K562 (cell line): ENCODE results near the gene C1orf167. TPM values are rescaled to one million over a fixed set of nuclear protein-coding genes. Genes with fewer than 3 reads are reported as not detected.

Source experiments
- ASH1L ChIP-seq: fragments of 450-650 bp; IDR thresholded peaks from 2 replicates; pipeline ENCODE4 v1.6.1; 2018; ENCODE audit warnings: borderline replicate concordance, mild to moderate bottlenecking, low read depth; ENCODE audit not compliant: partially characterized antibody
- DPF2 ChIP-seq: fragments of 450-650 bp; IDR thresholded peaks from 2 replicates; pipeline ENCODE4 v1.6.1; 2016
- ESRRA ChIP-seq: fragments of 450-650 bp; IDR thresholded peaks from 2 replicates; pipeline ENCODE4 v1.6.1; 2014; ENCODE audit warnings: low read depth, mild to moderate bottlenecking, moderate library complexity, borderline replicate concordance
- ETS2 ChIP-seq: IDR thresholded peaks from 2 replicates; pipeline ENCODE4 v1.6.1; 2016; ENCODE audit warnings: borderline replicate concordance, missing genetic modification characterization, mild to moderate bottlenecking, moderate library complexity, missing compliant biosample characterization; ENCODE audit not compliant: poor library complexity, severe bottlenecking
- FOXP1 ChIP-seq: sonication (generic); formaldehyde crosslinking; IDR thresholded peaks from 2 replicates; pipeline ENCODE4 v1.8.0; 2022; ENCODE audit warnings: mild to moderate bottlenecking, missing genetic modification reagents
- GATAD2B ChIP-seq: fragments of 450-650 bp; IDR thresholded peaks from 2 replicates; pipeline ENCODE4 v1.6.1; 2017; ENCODE audit warnings: mild to moderate bottlenecking, borderline replicate concordance
- ILK ChIP-seq: fragments of 450-650 bp; IDR thresholded peaks from 2 replicates; pipeline ENCODE4 v1.6.1; 2016; ENCODE audit warnings: missing genetic modification characterization, low read depth, mild to moderate bottlenecking, missing compliant biosample characterization, moderate library complexity, borderline replicate concordance
- KDM4B ChIP-seq, 2 experiments: fragments of 450-650 bp in 1 of 2; sonication (generic) in 1 of 2; IDR thresholded peaks; 2 replicates each; pipeline ENCODE4 v1.6.1; 2016 to 2017; ENCODE audit warnings: borderline replicate concordance in 2 of 2, antibody characterized with exemption in 1 of 2, low read depth in 1 of 2, mild to moderate bottlenecking in 1 of 2
- KLF10 ChIP-seq: fragments of 250-450 bp; sonication (Bioruptor Pico); IDR thresholded peaks from 2 replicates; pipeline ENCODE4 v1.6.1; 2021; ENCODE audit warnings: matching md5 sums
- PHB2 ChIP-seq: fragments of 450-650 bp; IDR thresholded peaks from 2 replicates; pipeline ENCODE4 v1.6.1; 2017; ENCODE audit warnings: low read depth
- PHF21A ChIP-seq: fragments of 450-650 bp; IDR thresholded peaks from 2 replicates; pipeline ENCODE4 v1.6.1; 2017; ENCODE audit warnings: low read depth, borderline replicate concordance
- SMC3 ChIP-seq: conservative IDR thresholded peaks from 2 replicates; pipeline ENCODE4 v1.6.1; 2011; ENCODE audit warnings: low read depth, low read length, improper control_type of control experiment; ENCODE audit not compliant: insufficient read depth
- SNRNP70 ChIP-seq: fragments of 200-400 bp; formaldehyde crosslinking; optimal IDR thresholded peaks from 2 replicates; pipeline ENCODE3; 2017; ENCODE audit warnings: low read depth, low read length
- STAT5A ChIP-seq: IDR thresholded peaks from 2 replicates; pipeline ENCODE4 v1.6.1; 2012; ENCODE audit warnings: low read length, inconsistent platforms, borderline replicate concordance
- TAF7 ChIP-seq: fragments of 450-650 bp; IDR thresholded peaks from 2 replicates; pipeline ENCODE4 v1.6.1; 2016; ENCODE audit warnings: missing genetic modification characterization, missing compliant biosample characterization
- ZNF263 ChIP-seq: sonication (generic); formaldehyde crosslinking; IDR thresholded peaks from 2 replicates; pipeline ENCODE4 v1.8.0; 2022; ENCODE audit warnings: mild to moderate bottlenecking, missing genetic modification reagents, borderline replicate concordance
- polyA plus RNA-seq, 8 experiments: library from polyadenylated mRNA; depleted of rRNA in 4 of 8; stranded (reverse) in 5 of 8; unstranded in 3 of 8; fragments of >200 nt; fragmentation: Nextera tagmentation in 2 of 8; fragmentation: Illumina TruSeq in 1 of 8; extraction: Ambion mirVana in 2 of 8; extraction: Trizol in 1 of 8; gene quantifications; 2 replicates each; pipeline versions ENCODE4 v1.2.1 to v1.2.3, GENCODE V29; 2011 to 2014; ENCODE audit warnings: inconsistent platforms in 1 of 8, missing spikeins in 1 of 8
- total RNA-seq, 7 experiments: library from RNA; depleted of rRNA in 6 of 7; stranded (reverse); fragments of >200 nt in 6 of 7; fragmentation: Illumina TruSeq in 2 of 7; extraction: Trizol in 2 of 7; gene quantifications; 2 replicates each; pipeline versions ENCODE4 v1.2.1 to v1.2.3, GENCODE V29; 2011 to 2021; ENCODE audit warnings: low replicate concordance in 1 of 7
- TF ChIP-seq, protein P1 (sequence below), 2 experiments: fragments of 200-800 bp in 1 of 2; sonication (Bioruptor generic) in 1 of 2; sonication (generic) in 1 of 2; formaldehyde crosslinking in 1 of 2; IDR thresholded peaks in 1 of 2; conservative IDR thresholded peaks in 1 of 2; 2 replicates each; pipeline versions ENCODE4 v1.5.0 to v1.6.1; 2016 to 2020; ENCODE audit warnings: missing compliant biosample characterization in 1 of 2, missing genetic modification characterization in 1 of 2, missing genetic modification reagents in 1 of 2
- TF ChIP-seq, protein P2 (sequence below): sonication (generic); formaldehyde crosslinking; IDR thresholded peaks from 2 replicates; pipeline ENCODE4 v1.8.0; 2022; ENCODE audit warnings: mild to moderate bottlenecking, low read depth, missing genetic modification reagents
- TF ChIP-seq, protein P3 (sequence below): fragments of 250-450 bp; sonication (Bioruptor Pico); IDR thresholded peaks from 2 replicates; pipeline ENCODE4 v1.8.0; 2021; ENCODE audit warnings: mild to moderate bottlenecking, moderate library complexity
- TF ChIP-seq, protein P4 (sequence below): fragments of 250-450 bp; sonication (Bioruptor Pico); IDR thresholded peaks from 2 replicates; pipeline ENCODE4 v1.5.0; 2022; ENCODE audit warnings: mild to moderate bottlenecking

The C1orf167 gene
- total and polyA plus RNA-seq, 9 of the 15 experiments (the other 6 are each of a cell fraction or from before 2014, with no cell fraction given), result 0.22 to 0.86 (median 0.31) TPM; not detected in 2

DNA sequence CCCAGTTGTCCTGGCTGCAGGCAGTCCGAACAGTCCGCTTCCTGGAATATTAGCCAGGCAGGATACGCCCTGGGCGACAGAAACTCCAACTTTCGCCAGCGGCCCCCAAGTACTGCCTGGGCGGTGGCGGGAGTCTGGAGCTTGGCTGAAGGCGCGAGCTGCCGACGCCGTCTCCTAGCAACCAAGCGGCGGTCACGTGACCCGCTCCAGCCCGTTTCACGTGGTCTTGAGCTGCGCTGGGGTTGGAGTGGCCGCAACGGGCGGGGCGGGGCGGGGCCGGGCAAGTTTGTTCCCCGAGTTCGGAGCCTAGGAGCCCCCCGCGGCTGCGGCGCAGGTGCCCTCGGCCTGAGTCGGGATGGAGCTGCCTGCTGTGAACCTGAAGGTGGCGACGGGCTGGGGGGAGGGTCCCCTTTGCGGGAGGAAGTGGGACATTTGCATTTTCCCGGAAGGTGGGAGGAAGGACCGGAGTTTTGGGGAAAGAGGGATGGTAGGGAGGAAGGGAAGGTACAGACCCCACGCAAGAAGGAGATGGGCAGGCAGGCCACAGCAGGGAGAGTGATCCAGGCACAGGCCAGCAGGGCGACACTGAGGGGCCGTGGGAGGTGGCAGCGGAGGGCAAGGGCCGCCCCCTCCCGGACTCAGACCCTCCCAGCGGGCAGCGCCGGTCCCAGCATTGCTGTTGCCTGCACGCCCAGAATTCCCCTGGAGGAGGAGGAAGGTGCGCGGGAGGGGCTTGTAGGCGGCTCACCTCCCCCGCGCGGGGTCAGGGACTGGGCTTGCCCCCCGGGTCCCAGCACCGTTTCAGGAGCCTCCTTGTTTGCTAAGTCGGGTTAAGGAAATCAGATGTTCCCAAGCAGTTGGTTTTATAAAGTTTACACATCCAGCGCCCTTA is 25.9 kb upstream of the C1orf167 start, which contains the start of gene AGTRAP (continued):
- TF ChIP-seq, protein P1, sequence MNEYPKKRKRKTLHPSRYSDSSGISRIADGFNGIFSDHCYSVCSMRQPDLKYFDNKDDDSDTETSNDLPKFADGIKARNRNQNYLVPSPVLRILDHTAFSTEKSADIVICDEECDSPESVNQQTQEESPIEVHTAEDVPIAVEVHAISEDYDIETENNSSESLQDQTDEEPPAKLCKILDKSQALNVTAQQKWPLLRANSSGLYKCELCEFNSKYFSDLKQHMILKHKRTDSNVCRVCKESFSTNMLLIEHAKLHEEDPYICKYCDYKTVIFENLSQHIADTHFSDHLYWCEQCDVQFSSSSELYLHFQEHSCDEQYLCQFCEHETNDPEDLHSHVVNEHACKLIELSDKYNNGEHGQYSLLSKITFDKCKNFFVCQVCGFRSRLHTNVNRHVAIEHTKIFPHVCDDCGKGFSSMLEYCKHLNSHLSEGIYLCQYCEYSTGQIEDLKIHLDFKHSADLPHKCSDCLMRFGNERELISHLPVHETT (CRISPR knock-in tag; conservative IDR thresholded peaks at IDR 0.05 in 1 of 2, IDR thresholded peaks at IDR 0.05 in 1 of 2), result peak in 1 of 2 experiments; percentile 41; a peak in 1 of 4 replicates
- TF ChIP-seq KDM4B (IDR thresholded peaks at IDR 0.05; ENCODE audit: borderline replicate concordance in 2 of 2, low read depth in 1 of 2) (peak in 1 of 2 experiments; percentile 38; a peak in 1 of 4 replicates), ETS2 (tag) (no peak), ESRRA (peak; percentile 29; the same call in 1 of the 2 replicates), GATAD2B (no peak), PHB2 (no peak), STAT5A (no peak), SMC3 (no peak), FOXP1 (CRISPR knock-in tag) (0 out of 2 replicates have a peak, but pooled peaks have one; percentile 40), ILK (tag) (no peak), ASH1L (no peak), TAF7 (peak; percentile 46; the same call in 1 of the 2 replicates), KLF10 (CRISPR knock-in tag) (no peak), ZNF263 (CRISPR knock-in tag) (no peak), PHF21A (no peak), SNRNP70 (no peak), DPF2 (peak; percentile 65)
- TF ChIP-seq, protein P2, sequence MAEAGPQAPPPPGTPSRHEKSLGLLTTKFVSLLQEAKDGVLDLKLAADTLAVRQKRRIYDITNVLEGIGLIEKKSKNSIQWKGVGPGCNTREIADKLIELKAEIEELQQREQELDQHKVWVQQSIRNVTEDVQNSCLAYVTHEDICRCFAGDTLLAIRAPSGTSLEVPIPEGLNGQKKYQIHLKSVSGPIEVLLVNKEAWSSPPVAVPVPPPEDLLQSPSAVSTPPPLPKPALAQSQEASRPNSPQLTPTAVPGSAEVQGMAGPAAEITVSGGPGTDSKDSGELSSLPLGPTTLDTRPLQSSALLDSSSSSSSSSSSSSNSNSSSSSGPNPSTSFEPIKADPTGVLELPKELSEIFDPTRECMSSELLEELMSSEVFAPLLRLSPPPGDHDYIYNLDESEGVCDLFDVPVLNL (CRISPR knock-in tag), result 0 out of 2 replicates have a peak, but pooled peaks have one; percentile 34
- TF ChIP-seq, protein P3, sequence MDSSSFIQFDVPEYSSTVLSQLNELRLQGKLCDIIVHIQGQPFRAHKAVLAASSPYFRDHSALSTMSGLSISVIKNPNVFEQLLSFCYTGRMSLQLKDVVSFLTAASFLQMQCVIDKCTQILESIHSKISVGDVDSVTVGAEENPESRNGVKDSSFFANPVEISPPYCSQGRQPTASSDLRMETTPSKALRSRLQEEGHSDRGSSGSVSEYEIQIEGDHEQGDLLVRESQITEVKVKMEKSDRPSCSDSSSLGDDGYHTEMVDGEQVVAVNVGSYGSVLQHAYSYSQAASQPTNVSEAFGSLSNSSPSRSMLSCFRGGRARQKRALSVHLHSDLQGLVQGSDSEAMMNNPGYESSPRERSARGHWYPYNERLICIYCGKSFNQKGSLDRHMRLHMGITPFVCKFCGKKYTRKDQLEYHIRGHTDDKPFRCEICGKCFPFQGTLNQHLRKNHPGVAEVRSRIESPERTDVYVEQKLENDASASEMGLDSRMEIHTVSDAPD (CRISPR knock-in tag), result no peak
- TF ChIP-seq, protein P4, sequence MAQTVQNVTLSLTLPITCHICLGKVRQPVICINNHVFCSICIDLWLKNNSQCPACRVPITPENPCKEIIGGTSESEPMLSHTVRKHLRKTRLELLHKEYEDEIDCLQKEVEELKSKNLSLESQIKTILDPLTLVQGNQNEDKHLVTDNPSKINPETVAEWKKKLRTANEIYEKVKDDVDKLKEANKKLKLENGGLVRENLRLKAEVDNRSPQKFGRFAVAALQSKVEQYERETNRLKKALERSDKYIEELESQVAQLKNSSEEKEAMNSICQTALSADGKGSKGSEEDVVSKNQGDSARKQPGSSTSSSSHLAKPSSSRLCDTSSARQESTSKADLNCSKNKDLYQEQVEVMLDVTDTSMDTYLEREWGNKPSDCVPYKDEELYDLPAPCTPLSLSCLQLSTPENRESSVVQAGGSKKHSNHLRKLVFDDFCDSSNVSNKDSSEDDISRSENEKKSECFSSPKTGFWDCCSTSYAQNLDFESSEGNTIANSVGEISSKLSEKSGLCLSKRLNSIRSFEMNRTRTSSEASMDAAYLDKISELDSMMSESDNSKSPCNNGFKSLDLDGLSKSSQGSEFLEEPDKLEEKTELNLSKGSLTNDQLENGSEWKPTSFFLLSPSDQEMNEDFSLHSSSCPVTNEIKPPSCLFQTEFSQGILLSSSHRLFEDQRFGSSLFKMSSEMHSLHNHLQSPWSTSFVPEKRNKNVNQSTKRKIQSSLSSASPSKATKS, result no peak
